GM21423 (cell line): ENCODE measurements around the gene WASHC2A.
"Not testable (repeated sequence)": the region's sequence is repeated elsewhere in the genome, so short reads cannot be mapped to it uniquely, and the experiment has no call there.

Source experiments
- ATAC-seq: cut with Tn5 transposase; IDR thresholded peaks from one replicate; pipeline ENCODE4 v1.9.1; 2021; ENCODE audit warnings: mild to moderate bottlenecking, moderate library complexity; ENCODE audit not compliant: unreplicated experiment

WASHC2A gene

DNA sequence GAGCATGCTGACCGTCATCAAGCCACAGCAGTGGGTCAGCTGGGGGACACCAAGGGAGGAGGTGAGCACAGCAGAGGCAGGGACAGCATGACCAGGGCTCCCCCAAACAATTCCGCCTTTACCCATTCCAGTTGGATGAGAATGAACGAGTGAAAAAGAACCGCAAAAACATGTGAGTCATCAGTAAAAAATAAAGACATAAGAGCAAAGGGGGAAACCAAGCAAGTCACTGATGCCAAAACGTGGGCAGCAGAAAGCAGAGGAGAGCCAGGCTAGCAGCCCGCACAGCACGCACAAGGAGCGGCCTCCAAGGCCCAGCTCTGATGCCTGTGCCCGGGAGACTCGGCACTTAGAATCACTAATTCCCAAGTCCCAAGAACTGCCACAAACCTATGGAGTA, 7.8 kb upstream of the WASHC2A start:
- ATAC-seq, result not testable (repeated sequence)

DNA sequence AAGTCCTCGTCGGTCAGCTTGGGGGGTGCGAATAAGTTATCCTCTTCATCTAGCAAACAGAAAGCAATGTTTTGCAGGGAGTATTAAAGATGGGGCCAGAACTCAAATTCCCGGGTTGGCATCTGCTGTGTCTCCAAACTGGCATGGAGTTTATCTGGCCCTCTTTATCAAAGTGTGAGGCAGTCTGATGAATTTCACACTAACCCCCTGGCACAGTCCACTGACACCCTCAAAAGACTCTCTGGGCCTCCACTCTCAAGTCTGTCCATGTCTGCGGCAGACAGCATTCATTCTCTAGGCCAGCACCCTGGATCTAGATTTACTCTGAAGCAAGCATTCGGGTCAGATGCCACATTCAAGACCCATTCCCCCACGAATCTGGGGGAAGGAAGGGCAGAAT, 6.2 kb upstream of the WASHC2A start:
- not testable (repeated sequence) for ATAC-seq

DNA sequence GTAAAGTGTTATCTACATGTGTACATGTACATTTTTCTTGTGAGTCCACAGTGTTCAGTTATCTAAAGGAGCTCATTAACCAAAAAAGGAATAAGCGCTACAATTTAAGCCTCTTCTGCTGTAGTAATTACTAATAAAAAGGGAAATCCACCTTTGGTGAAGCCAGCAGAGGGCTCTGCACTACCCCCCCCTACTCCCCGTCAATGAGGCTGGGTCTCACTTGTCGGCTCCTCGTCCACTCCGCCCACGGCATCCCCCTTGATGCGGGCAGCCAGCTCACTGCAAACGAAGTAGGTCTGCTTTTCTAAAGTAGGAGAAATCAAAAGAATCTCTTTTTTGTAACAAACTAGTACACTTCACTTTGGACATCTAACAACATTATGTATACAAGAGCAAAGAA, 4.7 kb upstream of the WASHC2A start:
- no peak for ATAC-seq

DNA sequence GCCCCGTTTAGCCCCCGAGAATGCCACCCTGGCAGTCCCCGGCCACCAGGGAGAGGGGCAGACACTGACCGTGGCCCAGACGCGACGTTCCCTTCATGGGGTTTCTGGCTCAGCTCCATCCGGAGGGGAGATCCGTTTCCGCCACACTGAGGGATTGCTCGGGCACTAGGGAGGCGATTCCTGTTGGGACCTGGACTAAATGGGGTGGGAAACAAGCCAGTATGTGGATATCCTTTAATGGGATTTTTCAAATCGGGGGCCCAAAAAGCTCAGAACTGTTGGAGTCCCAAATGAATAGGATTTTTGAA, 552 bp downstream of the WASHC2A start:
- ATAC-seq, result not testable (repeated sequence)

DNA sequence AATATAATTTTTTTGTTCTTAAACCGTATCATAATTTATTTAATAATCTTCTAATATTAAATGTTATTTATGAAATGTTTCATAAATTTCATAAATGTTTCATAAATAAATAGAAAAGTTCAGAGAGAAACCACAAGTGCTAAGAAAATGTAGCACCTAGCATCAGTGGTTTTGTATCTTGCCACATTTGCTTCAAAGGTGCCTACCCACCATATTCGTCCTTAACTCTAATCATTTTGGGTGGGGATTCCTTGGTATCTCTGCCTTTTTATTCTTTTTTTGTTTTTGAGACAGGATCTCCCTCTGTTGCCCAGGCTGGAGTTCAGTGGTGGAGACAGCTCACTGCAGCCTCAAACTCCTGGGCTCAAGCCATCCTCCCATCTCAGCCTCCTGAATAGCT, 7.4 kb downstream of the WASHC2A start:
- not testable (repeated sequence) for ATAC-seq

DNA sequence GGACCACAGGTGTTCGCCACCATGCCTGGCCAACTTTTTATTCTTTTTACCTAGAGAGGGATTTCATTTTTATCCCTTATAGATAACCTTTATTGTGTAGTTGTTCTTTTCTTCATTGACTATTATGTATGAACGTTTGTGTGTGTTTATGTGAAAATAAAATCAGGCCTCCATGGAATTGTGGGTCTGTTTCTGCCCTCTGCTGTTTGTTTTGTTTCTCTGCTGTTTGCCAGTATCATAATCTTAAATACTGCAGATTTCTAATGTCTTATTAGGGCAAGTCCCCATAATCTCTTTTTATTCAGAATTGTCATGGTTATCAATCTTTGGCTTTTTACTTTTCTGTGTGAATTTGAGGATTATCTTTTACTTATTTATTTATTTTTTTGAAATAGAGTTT, 7.8 kb downstream of the WASHC2A start:
- ATAC-seq, result not testable (repeated sequence)

DNA sequence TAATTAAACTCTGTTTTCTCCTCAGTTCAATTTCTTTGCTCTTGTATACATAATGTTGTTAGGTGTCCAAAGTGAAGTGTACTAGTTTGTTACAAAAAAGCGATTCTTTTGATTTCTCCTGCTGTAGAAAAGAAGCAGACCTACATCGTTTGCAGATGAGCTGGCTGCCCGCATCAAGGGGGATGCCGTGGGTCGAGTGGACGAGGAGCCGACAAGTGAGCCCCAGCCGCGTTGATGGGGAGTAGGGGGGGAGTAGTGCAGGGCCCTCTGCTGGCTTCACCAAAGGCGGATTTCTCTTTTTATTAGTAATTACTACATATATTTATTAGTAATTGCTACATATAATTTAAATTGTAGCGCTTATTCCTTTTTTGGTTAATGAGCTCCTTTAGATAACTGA, 23.6 kb downstream of the WASHC2A start:
- not testable (repeated sequence) for ATAC-seq

DNA sequence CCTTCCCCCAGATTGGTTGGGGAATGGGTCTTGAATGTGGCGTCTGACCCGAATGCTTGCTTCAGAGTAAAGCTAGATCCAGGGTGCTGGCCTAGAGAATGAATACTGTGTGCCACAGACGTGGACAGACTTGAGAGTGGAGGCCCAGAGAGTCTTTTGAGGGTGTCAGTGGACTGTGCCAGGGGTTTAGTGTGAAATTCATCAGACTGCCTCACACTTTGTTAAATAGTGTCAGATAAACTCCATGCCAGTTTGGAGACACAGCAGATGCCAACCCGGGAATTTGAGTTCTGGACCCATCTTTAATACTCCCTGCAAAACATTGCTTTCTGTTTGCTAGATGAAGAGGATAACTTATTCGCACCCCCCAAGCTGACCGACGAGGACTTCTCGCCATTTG, 25.2 kb downstream of the WASHC2A start:
- not testable (repeated sequence) for ATAC-seq

DNA sequence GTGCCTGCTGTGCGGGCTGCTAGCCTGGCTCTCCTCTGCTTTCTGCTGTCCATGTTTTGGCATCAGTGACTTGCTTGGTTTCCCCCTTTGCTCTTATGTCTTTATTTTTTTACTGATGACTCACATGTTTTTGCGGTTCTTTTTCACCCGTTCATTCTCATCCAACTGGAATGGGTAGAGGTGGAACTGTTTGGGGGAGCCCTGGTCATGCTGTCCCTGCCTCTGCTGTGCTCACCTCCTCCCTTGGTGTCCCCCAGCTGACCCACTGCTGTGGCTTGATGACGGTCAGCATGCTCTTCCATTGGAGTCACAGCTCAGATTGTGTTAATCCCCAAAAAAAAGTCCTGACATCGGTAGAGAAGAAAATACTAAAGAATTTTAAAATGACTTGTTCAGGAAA, 26.9 kb downstream of the WASHC2A start:
- not testable (repeated sequence) for ATAC-seq

DNA sequence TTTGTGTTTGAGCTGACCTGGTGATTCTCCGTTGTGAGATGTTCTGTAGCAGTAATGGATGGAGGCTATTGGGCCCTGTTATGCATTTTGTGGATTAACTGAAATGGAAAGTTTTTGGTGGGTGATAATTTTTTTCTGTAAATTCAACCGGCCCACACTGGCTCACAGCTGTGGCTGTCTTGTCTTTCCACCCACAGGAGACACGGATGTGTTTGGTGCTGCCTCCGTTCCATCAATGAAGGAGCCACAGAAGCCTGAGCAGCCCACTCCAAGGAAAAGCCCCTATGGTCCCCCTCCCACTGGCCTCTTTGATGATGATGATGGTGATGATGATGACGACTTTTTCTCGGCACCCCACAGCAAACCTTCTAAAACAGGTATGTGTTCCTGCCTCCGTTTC, 27.6 kb downstream of the WASHC2A start:
- ATAC-seq, result not testable (repeated sequence)

DNA sequence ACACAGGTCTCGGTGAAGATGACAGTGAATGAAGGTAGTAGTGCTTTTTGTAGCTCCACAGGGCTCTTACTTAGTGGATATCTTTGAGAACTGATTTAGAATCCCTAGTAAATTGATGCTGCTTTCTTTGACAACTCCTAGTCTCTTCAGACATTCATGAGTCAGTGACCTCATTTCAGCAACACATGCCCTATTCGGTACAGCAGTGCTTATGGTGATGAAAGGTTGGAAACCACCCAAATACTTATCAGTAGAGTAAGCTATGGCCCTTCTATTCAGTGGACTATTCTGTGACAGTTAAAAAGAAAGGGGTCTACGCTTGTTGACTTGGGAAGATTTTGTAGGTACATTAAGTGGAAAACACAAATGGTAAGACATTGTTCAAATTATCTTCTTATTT, 29.0 kb downstream of the WASHC2A start:
- ATAC-seq, result not testable (repeated sequence)

DNA sequence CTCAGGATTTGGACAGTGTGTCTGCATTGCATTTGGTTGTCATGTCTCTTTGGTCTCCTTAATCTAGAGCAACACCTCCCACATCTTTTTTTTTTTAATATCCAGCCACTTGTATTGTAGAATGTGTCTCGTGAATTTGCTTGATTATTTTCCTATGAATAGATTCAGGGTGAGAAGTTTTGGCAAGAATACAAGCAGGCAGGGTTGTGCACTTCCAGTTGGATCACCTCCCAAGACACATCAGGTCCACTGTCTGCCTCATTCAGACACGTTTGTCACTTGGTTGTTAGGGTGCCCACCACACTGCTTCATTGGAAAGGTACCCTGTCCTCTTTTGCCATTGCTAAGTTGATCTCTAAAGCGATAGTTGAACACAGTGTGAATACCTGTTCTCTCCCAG, 30.9 kb downstream of the WASHC2A start:
- ATAC-seq, result not testable (repeated sequence)

DNA sequence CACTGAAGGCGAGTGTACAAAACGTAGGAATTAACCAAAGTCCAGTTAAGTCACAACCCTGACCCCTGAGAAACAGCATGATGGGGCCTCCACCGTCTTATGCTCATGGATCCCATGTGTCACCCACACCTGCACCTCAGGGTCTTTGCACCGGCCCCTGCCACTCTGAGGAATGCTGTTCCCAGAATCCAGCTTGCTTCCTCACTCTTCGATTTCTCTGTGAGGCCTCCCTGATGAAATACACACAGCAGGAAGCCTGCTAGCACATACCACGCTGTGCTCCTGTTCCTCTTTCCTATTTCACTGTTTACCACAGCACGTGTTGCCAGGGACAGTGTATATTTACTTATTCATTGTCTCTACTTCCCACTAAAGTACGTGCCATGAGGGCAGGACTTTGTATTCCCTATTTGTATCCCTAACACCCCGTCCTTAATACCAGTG, 33.4 kb downstream of the WASHC2A start:
- ATAC-seq, result not testable (repeated sequence)

DNA sequence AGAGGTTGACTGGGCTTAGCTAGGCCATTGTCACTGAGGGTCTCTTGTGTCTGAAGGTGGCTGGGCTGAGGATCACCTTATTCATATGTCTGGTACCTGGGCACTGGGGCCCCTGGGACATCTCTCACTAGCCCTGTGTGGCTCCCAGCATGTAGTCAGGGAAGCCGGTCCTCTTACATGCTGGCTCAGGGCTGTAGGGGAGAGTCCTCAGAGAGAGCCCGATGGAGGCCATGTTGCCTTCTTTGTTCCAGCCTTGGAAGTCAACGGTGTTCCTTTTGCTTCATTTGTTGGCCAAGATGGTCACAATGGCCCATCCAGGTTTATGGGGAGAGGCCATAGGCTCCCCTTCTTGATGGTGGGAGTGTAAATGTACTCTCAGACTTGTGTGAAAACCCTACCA, 34.0 kb downstream of the WASHC2A start:
- ATAC-seq, result not testable (repeated sequence)

DNA sequence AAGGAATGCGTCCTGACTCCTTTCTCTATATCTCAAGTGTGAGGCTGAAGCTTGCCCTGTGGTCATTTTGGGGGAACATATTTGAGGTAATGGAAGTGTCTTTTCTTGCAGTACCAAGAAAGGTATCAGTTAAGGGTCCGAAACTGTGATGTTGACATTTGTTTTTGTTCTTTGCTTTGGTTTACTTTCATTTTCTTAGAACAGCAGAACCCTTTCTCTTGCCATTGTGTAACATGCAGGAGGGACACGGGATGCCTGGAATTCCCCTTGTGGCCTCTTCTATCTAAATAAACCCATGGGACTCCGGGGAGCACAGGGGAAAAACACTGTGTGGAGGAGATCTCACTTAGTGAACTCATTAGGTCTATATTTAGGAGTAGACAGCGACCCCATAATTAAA, 34.5 kb downstream of the WASHC2A start:
- peak; percentile 78 for ATAC-seq

DNA sequence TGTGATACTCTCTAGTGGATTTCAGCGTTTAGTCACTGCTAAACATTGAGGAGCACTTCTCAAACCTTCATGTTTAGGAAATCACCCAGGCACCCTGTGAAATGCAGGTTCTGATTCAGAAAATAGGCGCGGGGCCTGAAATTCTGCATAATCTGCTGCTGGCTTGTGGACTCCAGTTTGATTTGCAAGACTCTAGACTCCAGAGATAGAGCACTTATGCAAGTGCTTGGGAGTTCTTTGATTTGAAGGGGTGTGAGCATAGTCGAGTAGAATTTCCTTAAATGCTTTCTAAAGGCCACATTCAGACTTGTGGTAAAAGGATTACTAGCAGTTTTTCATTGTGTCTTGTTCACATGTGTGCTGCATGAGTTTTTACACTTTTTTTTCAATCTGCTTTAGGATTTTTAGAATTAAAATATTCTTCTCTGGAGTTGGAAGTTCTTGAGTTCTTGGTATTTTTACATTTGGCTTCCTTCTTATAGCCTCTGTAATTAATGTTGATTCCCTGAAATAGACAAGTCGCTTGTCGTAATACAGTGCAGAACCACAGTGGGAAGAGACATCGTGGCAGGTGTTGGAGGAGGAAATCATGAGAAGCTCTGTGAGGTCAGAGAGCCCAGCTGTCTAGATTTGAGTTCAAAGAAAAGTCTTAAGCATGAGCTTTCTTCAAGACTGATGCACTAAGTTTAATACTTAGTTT, 41.4 kb downstream of the WASHC2A start:
- not testable (repeated sequence) for ATAC-seq

DNA sequence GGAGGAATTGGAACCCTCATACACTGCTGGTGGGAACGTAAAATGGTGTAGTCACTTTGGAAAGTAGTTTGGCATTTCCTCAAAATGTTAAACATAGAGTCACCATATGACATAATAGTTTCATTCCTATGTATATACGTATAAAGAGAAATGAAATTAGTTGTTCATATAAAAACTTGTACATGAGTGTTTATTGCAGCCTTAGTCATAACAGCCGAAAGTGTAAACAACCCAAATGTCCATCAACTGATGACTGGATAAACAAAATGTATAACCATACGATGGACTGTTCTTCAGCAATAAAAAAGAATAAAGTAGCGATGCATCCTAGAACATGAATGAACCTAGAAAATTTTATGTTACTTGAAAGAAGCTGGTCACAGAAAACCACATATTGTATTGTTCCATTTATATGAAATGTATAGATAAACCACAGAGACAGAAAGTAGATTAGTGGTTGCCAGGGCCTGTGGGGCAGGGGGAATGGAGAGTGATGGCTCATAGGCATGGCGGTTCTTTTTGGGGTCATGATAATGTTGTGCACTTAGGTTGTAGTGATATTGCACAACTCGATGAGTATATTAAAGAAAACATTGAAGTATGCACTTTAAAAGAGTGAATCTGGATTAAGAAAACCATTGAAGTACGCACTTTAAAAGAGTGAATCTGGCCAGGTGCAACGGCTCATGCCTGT, 44.8 kb downstream of the WASHC2A start:
- ATAC-seq, result not testable (repeated sequence)

DNA sequence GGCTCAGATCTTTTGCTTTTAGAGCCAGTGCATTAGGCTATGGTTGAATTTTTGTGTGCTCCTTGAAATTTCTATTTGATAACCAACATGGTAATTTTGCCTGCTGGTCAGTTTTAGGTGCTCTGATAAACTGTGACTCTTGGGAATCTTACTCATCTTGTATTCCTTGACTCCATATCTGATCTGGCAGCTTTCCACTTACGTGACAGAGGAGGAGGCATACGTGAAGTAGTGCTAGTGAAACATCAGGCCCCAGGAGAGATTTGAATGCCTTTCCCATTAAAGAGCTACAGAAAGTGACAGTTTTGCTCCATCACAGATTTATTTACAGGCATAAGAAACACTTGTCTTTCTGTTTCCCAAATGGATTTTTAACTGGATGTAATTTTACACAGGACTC, 59.0 kb downstream of the WASHC2A start:
- ATAC-seq, result not testable (repeated sequence)

DNA sequence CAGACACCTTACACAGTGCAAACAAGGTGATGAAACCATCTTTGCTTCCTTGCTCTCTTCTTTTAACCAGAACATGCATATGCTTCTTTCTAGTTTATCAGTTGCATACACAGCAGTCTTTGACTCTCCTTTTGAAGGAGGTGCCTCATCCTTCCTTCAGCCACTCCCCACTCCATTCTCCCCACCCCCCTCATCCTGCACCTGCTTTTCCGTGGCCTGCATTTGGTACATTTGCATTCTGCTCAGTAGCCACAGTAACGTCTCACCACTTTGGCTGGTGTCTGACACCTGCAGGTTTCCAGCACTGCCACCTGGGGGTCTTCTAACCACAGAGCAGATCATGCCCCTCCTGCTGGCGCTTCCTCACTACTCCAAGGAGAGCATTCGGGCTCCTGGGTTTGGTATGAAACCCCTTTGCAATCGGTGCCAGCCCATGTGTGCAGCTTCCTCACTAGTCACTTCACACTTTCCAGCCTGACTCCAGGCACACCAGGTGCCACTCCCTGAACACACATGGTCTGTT, 60.1 kb downstream of the WASHC2A start:
- ATAC-seq, result not testable (repeated sequence)

DNA sequence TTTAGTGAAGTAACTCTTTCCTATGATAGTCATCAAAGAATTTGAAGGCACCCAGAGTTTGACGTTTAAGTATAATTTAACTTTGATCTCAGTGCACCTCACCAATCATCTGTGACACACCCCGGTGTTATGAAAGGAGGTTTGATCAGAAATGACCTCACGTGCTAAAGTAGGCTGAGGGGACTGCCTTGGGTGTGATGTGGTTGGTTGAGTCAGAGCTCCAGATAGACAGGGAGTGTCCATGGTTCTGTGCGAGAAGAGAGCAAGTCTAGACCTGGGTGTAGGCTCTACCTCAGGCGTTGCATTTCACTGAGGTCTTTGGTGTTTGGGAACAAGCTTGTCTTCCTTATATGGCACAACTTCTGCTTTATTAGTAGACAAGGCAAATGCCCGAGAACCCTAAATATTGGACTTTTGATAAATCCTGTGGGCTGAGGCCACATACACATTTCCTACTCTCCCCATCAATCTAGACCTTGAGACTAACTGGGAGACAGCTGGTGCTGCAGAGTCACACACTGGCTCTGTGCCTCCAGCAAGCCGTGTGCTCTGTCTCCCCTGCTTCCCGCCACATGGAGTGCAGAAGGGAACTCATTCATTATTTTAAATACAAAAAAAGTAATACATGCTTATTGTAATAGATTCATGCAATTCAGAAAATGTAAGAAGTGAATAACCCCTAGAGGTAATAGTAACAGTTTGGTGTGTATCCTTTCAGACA, 63.7 kb downstream of the WASHC2A start:
- ATAC-seq, result not testable (repeated sequence)

DNA sequence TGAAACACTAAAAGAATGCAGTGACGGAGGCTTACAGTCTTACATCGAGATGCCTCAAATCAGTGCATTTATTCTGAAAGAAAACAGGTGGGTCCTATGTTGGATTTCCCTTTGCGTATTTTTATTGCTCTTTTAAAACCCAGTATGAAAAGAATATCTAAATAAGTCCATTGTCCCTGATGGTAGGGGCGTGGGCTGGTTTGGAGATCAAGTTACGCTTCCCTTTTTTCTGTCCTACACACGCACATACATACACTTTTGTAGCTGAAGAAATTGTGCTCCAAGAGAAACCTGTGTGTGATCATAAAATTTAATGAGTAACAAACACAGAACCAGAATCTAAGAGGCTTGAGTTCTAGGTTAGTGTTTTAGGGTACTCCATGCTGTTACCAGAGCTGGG, 64.6 kb downstream of the WASHC2A start:
- not testable (repeated sequence) for ATAC-seq

DNA sequence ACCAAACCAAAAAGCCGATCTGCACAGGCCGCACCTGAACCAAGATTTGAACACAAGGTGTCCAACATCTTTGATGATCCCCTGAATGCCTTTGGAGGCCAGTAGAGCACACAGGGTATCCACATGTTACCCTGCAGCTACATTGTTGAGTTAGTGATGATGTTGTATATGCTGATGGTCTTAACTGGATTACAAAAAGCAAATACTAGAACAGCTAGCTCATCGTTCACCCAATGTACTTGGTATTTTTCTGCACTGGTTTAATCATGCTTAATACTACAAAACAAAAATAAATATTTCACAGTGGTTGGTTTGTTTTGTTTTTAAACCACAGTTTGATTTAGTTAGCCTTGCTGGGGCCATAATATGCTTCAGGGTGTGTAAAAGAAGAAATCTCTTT, 65.1 kb downstream of the WASHC2A start:
- not testable (repeated sequence) for ATAC-seq
